Neural cell (in vitro differentiated cells): ENCODE measurements around the gene FAM118B. TPM values are rescaled to one million over a fixed set of nuclear protein-coding genes. Genes with fewer than 3 reads are reported as not detected.

Source experiments
- H2AFZ ChIP-seq: fragments of 200-600, 300-800 bp; sonication (generic), shearing (Covaris generic); 2 replicates; pipeline ENCODE4 v1.6.0; 2014; ENCODE audit warnings: low read depth, mild to moderate bottlenecking, antibody characterized with exemption, low read length, moderate library complexity
- H3F3A ChIP-seq: fragments of 200-600 bp; shearing (Covaris generic); 2 replicates; pipeline ENCODE4 v1.6.1; 2016; ENCODE audit warnings: mild to moderate bottlenecking, moderate library complexity, mixed read lengths, antibody characterized with exemption, low read length; ENCODE audit not compliant: insufficient read depth, poor library complexity, severe bottlenecking
- H3K27ac ChIP-seq: fragments of 200-600, 300-800 bp; sonication (generic), shearing (Covaris generic); 2 replicates; pipeline ENCODE4 v1.5.1; 2014; ENCODE audit warnings: mild to moderate bottlenecking, low read length, moderate library complexity
- H3K27me3 ChIP-seq: fragments of 300-800, 200-600 bp; sonication (generic), shearing (Covaris generic); 2 replicates; pipeline ENCODE4 v1.6.0; 2014; ENCODE audit warnings: mild to moderate bottlenecking, low read depth, low read length, moderate library complexity; ENCODE audit not compliant: insufficient read depth
- H3K36me3 ChIP-seq: fragments of 300-800, 200-600 bp; sonication (generic), shearing (Covaris generic); 2 replicates; pipeline ENCODE4 v1.5.1; 2014; ENCODE audit warnings: mild to moderate bottlenecking, antibody characterized with exemption, low read length, moderate library complexity; ENCODE audit not compliant: insufficient read depth
- H3K4me2 ChIP-seq: fragments of 300-800, 200-600 bp; sonication (generic), shearing (Covaris generic); 2 replicates; pipeline ENCODE4 v1.6.0; 2014; ENCODE audit warnings: mild to moderate bottlenecking, low read length
- H3K4me3 ChIP-seq: fragments of 300-800, 200-600 bp; sonication (generic), shearing (Covaris generic); 2 replicates; pipeline ENCODE4 v1.5.1; 2014; ENCODE audit warnings: mild to moderate bottlenecking, low read length, moderate library complexity
- H3K79me2 ChIP-seq: fragments of 200-600 bp; shearing (Covaris generic); replicated peaks from 2 replicates; pipeline ENCODE4 v1.6.0; 2014; ENCODE audit warnings: mild to moderate bottlenecking, low read length, moderate library complexity; ENCODE audit not compliant: insufficient read depth
- H3K9ac ChIP-seq: fragments of 300-800, 200-600 bp; sonication (generic), shearing (Covaris generic); 2 replicates; pipeline ENCODE4 v1.6.1; 2016; ENCODE audit warnings: mild to moderate bottlenecking, low read length, mixed read lengths
- H3K9me2 ChIP-seq: fragments of 200-600 bp; shearing (Covaris generic); 2 replicates; pipeline ENCODE4 v1.6.1; 2016; ENCODE audit warnings: mild to moderate bottlenecking, low read length, mixed read lengths; ENCODE audit not compliant: insufficient read depth
- H3K9me3 ChIP-seq: fragments of 200-600, 300-800 bp; sonication (generic), shearing (Covaris generic); 2 replicates; pipeline ENCODE4 v1.6.1; 2016; ENCODE audit warnings: mild to moderate bottlenecking, mixed run types, low read length, moderate library complexity, mixed read lengths
- H4K20me1 ChIP-seq: fragments of 200-600 bp; shearing (Covaris generic); 2 replicates; pipeline ENCODE4 v1.6.1; 2016; ENCODE audit warnings: mild to moderate bottlenecking, mixed run types; ENCODE audit not compliant: insufficient read depth
- EP300 ChIP-seq: fragments of 450-650 bp; conservative IDR thresholded peaks from 2 replicates; pipeline ENCODE4 v1.6.1; 2014; ENCODE audit warnings: antibody characterized with exemption, mild to moderate bottlenecking, moderate library complexity; ENCODE audit not compliant: poor library complexity, severe bottlenecking
- EZH2 ChIP-seq: fragments of 200-600, 300-800 bp; shearing (Covaris generic), sonication (generic); IDR thresholded peaks from 2 replicates; pipeline ENCODE4 v1.6.1; 2014; ENCODE audit warnings: antibody characterized with exemption, low read length, borderline replicate concordance, mild to moderate bottlenecking; ENCODE audit not compliant: insufficient read depth, poor library complexity, severe bottlenecking
- MXI1 ChIP-seq: fragments of 450-650 bp; conservative IDR thresholded peaks from 2 replicates; pipeline ENCODE4 v1.6.1; 2014; ENCODE audit warnings: antibody characterized with exemption, mild to moderate bottlenecking; ENCODE audit not compliant: poor library complexity, severe bottlenecking
- POLR2AphosphoS5 ChIP-seq: IDR thresholded peaks from 2 replicates; pipeline ENCODE4 v1.6.1; 2012
- RAD21 ChIP-seq: fragments of 450-650 bp; conservative IDR thresholded peaks from 2 replicates; pipeline ENCODE4 v1.6.1; 2014; ENCODE audit warnings: antibody characterized with exemption, mild to moderate bottlenecking, moderate library complexity
- SMC3 ChIP-seq: fragments of 450-650 bp; conservative IDR thresholded peaks from 2 replicates; pipeline ENCODE4 v1.6.1; 2014; ENCODE audit warnings: antibody characterized with exemption, mild to moderate bottlenecking, moderate library complexity; ENCODE audit not compliant: poor library complexity
- TAF1 ChIP-seq: IDR thresholded peaks from 2 replicates; pipeline ENCODE4 v1.6.1; 2012; ENCODE audit warnings: low read depth
- polyA plus RNA-seq: library from polyadenylated mRNA; depleted of rRNA; stranded (reverse); fragments of >200 nt; gene quantifications from 2 replicates; pipeline ENCODE4 v1.2.3, GENCODE V29; 2014
- TF ChIP-seq, protein P1 (sequence below): fragments of 450-650 bp; IDR thresholded peaks from 2 replicates; pipeline ENCODE4 v1.5.1; 2014; ENCODE audit warnings: antibody characterized with exemption, mild to moderate bottlenecking, moderate library complexity; ENCODE audit not compliant: poor library complexity, severe bottlenecking
- TF ChIP-seq, protein P2 (sequence below): IDR thresholded peaks from 2 replicates; pipeline ENCODE4 v1.6.1; 2012; ENCODE audit warnings: borderline replicate concordance

FAM118B gene
- polyA plus RNA-seq, 1 donor from 2014 or later = 54.1 TPM

DNA sequence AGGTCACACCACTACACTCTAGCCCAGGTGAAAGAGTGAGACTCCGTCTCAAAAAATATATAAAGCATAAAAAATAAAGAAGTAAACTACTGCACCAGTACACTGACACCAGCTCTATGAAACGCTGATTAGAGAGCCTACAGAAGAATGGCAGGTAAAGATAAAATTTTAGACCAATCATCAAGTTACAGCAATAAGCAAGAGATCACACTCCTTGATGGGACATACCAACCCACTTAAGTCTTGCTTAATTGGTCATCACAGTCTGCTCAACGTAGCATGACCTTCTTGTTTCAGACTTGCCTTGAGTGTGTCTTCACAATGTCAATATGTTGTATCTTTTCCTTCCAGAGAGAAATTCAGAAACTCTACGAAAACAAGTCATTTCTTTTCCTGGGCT, 44.6 kb downstream of the FAM118B start:
- no peaks in the 10 kb centered on the region for H3K79me2 ChIP-seq
- TF ChIP-seq RAD21 (no peak), POLR2AphosphoS5 (no peak), EP300 (no peak), SMC3 (no peak), TAF1 (no peak)
- H2AFZ ChIP-seq = no peak overlapping the region
- H3K9me2 ChIP-seq = no peaks in the 10 kb centered on the region
- no peak overlapping the region for H3K4me2 ChIP-seq
- H3K4me3 ChIP-seq = no peak overlapping the region
- no peaks in the 10 kb centered on the region for H3F3A ChIP-seq
- H3K9me3 ChIP-seq = no peaks in the 10 kb centered on the region
- no peaks in the 10 kb centered on the region for H4K20me1 ChIP-seq
- H3K27ac ChIP-seq = no peak overlapping the region
- H3K36me3 ChIP-seq = peaks cover 19% of the 10 kb centered on the region
- no peaks in the 10 kb centered on the region for H3K27me3 ChIP-seq
- H3K9ac ChIP-seq = no peak overlapping the region

DNA sequence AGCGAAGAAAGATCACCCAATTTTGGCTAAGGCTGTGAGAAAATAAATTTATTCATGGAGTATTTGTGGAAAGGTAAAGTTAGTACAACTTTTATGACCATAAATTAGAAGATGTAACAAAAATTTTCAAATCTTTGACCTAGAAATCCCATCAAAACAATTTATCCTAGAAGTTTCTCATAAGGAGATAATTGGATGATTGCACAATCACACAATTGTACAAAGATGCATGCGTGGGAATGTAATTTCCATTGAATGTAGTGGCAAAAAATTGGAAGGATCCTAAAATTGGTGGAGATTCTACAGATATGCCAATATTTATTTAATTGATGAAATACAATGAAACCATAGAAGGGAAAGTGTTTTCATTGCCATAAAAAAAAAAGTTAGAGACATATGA, 45.6 kb downstream of the FAM118B start:
- Histone ChIP-seq H3K4me3 (no peak overlapping the region), H3K36me3 (peaks cover 19% of the 10 kb centered on the region), H3K4me2 (no peak overlapping the region), H2AFZ (no peak overlapping the region), H3K27ac (no peak overlapping the region), H3F3A (no peaks in the 10 kb centered on the region), H3K27me3 (no peaks in the 10 kb centered on the region), H3K9ac (no peak overlapping the region), H3K79me2 (no peaks in the 10 kb centered on the region), H4K20me1 (no peaks in the 10 kb centered on the region), H3K9me2 (no peaks in the 10 kb centered on the region), H3K9me3 (no peaks in the 10 kb centered on the region)
- TF ChIP-seq, protein P1, sequence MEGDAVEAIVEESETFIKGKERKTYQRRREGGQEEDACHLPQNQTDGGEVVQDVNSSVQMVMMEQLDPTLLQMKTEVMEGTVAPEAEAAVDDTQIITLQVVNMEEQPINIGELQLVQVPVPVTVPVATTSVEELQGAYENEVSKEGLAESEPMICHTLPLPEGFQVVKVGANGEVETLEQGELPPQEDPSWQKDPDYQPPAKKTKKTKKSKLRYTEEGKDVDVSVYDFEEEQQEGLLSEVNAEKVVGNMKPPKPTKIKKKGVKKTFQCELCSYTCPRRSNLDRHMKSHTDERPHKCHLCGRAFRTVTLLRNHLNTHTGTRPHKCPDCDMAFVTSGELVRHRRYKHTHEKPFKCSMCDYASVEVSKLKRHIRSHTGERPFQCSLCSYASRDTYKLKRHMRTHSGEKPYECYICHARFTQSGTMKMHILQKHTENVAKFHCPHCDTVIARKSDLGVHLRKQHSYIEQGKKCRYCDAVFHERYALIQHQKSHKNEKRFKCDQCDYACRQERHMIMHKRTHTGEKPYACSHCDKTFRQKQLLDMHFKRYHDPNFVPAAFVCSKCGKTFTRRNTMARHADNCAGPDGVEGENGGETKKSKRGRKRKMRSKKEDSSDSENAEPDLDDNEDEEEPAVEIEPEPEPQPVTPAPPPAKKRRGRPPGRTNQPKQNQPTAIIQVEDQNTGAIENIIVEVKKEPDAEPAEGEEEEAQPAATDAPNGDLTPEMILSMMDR = no peak
- no peak for TF ChIP-seq EZH2
- TF ChIP-seq, protein P2, sequence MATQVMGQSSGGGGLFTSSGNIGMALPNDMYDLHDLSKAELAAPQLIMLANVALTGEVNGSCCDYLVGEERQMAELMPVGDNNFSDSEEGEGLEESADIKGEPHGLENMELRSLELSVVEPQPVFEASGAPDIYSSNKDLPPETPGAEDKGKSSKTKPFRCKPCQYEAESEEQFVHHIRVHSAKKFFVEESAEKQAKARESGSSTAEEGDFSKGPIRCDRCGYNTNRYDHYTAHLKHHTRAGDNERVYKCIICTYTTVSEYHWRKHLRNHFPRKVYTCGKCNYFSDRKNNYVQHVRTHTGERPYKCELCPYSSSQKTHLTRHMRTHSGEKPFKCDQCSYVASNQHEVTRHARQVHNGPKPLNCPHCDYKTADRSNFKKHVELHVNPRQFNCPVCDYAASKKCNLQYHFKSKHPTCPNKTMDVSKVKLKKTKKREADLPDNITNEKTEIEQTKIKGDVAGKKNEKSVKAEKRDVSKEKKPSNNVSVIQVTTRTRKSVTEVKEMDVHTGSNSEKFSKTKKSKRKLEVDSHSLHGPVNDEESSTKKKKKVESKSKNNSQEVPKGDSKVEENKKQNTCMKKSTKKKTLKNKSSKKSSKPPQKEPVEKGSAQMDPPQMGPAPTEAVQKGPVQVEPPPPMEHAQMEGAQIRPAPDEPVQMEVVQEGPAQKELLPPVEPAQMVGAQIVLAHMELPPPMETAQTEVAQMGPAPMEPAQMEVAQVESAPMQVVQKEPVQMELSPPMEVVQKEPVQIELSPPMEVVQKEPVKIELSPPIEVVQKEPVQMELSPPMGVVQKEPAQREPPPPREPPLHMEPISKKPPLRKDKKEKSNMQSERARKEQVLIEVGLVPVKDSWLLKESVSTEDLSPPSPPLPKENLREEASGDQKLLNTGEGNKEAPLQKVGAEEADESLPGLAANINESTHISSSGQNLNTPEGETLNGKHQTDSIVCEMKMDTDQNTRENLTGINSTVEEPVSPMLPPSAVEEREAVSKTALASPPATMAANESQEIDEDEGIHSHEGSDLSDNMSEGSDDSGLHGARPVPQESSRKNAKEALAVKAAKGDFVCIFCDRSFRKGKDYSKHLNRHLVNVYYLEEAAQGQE = no peak
- TF ChIP-seq SMC3 = no peak
- TF ChIP-seq TAF1 = no peak
- no peak for TF ChIP-seq MXI1
- no peak for TF ChIP-seq EP300
- TF ChIP-seq POLR2AphosphoS5 = no peak
- no peak for TF ChIP-seq RAD21

DNA sequence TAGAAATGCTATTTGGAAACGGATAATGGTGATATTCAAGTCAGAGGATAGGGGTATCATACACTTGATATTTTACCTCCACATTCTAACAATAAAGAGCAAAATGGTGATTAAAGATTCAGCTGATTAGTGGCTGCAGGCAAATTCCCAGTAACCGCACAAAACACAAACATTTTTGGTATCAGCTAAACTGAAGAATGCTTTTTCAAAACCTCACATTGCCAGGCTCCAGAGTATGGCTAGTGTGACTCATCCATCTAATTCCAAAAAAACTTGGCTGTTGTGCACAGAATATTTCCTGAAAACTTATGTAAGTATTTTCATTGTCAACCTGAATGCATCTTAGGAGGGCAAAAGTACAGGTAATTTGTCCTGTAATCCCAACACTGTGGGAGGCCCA, 46.2 kb downstream of the FAM118B start:
- no peaks in the 10 kb centered on the region for H3K79me2 ChIP-seq
- no peak overlapping the region for H3K27ac ChIP-seq
- no peak overlapping the region for H3K4me2 ChIP-seq
- H3K9ac ChIP-seq = no peak overlapping the region
- H3F3A ChIP-seq = no peaks in the 10 kb centered on the region
- H3K36me3 ChIP-seq = peaks cover 19% of the 10 kb centered on the region
- no peaks in the 10 kb centered on the region for H3K9me3 ChIP-seq
- no peaks in the 10 kb centered on the region for H3K9me2 ChIP-seq
- H3K27me3 ChIP-seq = no peaks in the 10 kb centered on the region
- H4K20me1 ChIP-seq = no peaks in the 10 kb centered on the region
- TF ChIP-seq SMC3 (no peak), TAF1 (no peak), MXI1 (no peak), EP300 (no peak), RAD21 (no peak), EZH2 (no peak), POLR2AphosphoS5 (no peak)
- TF ChIP-seq, protein P2 = no peak
- TF ChIP-seq, protein P1 = no peak
- no peak overlapping the region for H3K4me3 ChIP-seq
- H2AFZ ChIP-seq = no peak overlapping the region
